GM21737 (cell line): ENCODE data around the gene JSRP1.

Experiments used
- ATAC-seq: cut with Tn5 transposase; IDR thresholded peaks from one replicate; pipeline ENCODE4 v1.9.1; 2021; ENCODE audit warnings: mild to moderate bottlenecking, moderate library complexity; ENCODE audit not compliant: unreplicated experiment

Gene JSRP1

DNA sequence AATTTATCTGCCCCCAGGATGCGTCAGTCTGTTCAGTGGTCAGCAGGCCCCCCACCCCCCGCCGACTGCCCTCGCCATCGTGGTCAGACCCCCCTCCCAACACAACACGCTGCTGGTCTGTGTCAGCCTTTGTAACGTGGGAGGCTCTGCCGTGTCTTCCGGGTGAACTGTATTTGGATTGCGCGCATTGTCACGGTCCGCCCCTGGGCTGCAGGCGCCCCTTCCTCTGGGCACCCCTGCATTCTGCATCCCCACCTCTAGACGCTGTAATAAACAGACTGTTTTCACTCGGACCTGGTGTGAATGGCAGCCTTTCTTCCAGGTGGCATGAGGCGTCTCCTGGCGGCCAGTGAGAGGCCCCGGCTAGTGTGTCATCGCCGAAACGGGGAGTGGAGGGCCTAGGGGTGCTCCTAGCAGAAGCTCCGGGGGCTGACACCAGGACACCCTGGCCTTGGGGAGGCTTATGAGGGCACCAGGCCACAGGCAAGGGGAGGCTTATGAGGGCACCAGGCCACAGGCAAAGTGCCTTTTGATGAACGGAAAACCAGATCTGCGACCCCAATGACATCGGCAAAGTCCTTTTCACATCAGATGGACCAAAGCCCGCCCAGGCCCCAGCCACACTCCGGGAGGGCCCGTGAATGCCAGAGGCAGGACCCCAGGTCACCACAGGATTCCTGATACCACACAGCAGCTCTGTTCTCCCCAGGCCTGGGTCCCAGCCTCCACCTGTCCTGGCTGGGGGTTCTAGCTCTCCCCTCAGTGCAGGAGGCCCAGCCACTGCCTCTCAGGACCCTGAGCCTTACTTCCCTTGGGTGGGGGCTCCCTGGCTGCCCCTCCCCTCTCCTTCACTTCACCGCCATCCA, 23.7 kb downstream of the JSRP1 start:
- no peak for ATAC-seq

GRCh38 chr19:2231621-2232221, 24.5 kb downstream of the JSRP1 start:
- no peak for ATAC-seq

DNA sequence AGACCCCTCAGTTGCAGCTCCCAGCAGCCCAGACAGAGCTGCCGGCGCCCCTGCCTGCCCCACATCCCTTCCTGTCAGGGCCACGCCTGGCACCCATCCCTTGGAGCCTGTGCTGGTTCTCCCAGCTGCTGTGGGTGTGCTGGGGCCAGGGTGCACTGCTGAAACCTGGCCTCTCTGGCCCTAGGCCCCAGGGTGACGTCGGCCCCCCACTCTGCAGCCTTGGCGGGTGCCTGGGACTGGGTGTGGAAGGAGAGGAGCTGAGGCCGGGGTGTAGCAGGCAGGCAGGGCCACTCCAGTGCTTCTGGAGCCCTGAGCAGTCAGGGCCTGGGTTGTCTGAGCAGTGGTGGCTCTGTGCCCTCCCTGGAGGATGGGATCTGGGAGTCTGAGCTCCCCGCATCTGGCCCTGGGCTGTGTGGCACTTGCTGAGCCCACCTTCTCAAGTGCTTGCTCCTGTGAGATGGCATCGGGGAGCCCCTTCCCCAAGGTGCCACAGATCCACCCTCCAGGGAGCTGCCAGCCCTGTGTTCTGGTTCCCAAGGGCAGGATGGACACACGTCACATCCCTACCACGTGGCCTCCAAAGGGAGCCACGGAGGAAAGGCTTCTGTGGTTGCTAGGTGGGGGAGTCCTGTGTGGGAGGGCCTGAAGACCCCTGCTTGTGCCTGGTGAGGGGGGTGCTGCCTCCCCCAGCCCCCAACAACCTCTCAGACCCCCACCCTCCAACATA, 25.2 kb downstream of the JSRP1 start:
- no peak for ATAC-seq

DNA sequence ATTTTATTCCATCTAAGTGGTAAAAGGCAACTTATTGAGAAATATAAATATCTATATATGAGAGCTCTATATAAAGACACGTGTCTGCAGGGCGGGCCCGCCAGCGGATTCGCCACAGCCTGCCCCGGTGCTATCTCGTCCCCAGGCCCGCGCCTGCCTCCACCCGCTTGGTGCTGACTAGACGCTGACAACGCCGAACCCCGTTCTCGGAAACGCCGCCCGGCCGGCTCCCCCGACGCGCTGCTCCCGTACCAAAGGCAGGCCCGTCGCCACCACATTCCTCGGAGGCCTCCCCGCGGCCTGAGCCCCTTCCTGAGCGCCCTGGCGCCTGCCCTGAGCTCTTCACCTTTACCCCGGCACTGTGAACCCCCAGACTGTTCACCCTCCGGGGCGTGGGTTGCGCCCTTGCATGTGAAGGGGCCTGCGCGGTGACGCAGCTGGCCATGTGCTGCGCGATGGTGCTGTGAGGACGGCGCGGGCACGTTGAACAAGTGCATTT, 26.1 kb downstream of the JSRP1 start:
- ATAC-seq, result no peak

DNA sequence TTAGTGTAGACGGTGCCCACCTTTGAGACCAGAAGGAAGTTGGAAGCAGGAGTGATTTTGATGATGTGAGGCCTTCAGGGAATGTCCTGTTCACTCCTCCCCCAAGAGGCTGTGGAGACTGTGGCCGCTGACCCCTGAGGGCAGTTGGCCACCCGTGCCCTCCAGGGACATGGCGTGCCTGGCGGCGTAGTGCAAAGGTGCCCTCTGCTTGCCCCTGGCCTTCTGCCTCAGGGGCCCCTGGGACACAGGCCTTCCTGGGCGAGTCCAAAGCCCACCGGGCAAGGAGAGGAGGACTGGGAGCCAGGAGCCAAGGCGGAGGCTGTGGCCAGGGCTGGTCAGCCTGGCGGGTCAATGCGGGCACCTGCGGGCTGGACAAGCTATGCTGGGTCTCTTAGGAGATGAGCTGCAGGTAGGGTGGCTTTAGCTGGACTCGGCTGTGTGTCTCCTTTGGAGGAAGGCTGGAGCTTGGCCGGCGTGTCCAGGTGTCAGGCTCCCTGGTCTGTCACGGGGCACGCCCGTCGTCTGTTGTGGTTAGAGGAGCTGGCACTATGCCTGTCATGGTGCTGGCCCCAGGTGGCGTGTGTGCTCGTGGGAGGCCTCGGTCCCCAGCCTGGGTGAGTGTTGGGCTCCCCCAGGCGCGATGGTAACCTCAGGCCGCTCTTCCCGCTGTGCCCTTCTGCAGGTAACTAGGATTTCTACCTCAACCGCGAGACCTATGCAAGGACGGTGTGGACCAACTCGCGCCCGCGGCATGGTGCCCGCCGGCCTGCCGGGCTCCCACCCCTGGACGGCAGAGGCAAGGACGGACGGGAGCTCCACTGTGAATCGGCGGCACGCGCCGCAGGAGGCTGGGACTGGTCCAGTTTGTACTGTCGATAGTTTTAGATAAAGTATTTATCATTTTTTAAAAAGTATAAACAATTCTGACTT, 26.8 kb downstream of the JSRP1 start:
- ATAC-seq, result no peak

DNA sequence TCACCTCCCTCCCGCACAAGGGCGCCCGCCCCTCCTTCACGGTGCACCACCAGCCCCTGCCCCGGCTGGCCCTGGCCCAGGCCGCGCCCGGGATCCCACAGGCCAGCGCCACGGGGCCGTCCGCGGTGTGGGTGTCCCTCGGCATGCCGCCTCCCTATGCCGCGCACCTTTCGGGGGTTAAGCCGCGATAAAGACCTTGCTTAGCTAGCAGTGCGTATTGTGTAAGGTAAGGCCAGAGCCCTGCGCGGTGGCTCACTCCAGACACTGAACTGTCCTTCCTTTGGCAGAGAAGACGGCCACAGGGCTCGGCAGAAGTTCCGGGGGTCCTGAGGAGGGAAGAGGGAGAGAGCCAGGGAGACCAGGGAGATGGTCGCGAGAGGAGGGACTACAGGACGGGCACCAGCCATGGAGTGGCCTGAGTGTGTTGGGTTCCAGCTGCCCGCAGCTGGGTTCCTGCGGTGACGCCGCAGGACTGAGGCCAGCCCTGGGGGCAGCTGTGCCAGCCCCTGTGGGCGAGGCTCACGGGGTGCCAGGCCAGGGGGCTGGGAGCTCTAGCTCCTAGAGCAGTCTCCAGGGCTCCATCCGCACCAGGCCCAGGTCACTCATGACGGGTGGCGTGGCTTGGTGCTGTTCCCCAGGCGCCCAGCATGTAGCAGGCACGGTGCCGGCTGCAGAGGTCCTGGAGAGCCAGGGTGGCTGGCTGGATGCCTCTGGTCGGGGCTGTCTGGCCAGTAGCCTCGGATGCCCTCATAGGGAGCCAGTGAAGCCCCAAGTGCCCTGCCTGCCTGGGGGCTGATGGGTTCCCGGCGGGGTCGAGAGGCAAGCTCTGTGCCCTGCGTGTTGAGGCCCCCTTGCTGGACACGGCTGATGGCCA, 27.8 kb downstream of the JSRP1 start:
- no peak for ATAC-seq

GRCh38 chr19:2227415-2228156, 28.6 kb downstream of the JSRP1 start:
- no peak for ATAC-seq

DNA sequence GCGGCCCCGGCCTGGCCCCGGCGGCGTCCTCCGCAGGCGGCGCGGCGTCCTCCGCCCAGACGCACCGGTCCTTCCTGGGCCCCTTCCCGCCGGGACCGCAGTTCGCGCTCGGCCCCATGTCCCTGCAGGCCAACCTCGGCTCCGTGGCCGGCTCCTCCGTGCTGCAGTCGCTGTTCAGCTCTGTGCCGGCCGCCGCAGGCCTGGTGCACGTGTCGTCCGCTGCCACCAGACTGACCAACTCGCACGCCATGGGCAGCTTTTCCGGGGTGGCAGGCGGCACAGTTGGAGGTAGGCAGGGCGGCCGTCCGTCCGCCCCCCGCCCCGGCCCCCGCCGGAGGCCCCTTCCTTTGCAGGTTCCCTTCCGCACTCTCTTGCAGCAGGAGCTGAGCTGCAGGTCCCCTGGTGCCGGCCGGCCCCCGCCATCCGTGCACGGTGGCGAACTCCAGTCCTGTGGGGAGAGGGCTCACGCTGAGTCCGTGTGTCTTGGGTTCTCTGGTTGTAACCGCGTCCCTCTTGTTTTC, 29.3 kb downstream of the JSRP1 start:
- no peak for ATAC-seq

- no peak for ATAC-seq
These were observed 30.0 kb downstream of the JSRP1 start for GRCh38 chr19:2226051-2226839.

DNA sequence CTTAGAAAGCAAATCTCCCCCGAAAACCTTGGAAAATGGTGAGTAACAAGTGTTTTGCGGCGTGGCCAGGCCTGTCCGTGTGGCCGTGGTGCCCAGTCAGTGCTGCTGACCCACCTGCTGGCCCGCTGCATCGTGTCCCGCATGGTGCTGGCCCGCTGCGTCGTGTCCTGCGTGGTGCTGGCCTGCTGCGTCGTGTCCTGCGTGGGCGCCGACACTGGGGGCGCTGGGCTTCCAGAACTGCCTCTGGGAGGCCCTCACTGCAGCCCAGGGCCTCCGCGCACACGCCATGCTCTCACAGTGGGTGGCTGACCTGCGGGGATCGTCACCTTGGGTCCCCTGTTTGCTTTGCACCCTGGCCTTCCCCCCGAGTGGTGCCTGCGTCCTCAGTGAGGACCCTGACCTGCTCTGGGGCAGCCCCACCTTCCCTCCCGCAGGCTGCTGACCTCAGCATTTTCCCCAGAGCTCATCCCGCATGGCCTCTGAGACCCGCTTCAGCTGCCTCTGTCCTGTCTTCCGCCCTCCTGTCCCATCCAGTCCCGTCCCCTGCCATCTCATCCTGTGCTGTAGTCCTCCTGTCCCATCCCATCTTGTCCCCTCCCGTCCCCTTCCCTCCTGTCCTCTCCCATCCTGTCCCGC, 30.7 kb downstream of the JSRP1 start:
- no peak for ATAC-seq

DNA sequence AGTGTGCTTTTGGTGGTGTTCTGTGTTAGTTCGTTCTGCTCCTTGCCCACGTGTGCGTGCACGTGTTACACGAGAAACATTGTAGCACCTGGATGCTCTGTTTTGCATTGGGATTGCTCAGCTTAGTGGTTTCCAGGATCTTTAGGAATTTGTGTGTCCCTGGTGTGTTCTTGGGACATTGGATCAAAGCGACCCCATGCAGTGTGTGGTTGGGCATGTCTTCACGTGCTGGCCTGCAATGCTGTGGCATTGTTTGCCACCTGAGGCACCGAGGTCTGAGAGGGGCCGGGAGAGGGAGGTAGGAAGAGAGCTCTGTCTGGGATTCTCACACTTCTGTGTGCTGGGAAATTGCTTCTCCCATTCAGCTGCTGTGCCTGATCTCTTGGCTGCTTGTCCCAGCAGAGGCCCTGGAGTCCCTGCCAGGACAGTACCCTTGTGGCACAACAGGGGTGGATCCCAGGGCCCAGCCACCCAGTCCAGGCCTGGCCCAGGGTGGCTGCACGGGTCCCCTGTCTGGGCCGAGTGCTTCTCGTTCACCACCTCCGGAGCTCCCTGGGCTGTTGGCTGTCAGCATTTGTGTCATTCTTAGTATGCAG, 31.4 kb downstream of the JSRP1 start:
- ATAC-seq, result no peak

GRCh38 chr19:2223959-2224358, 32.3 kb downstream of the JSRP1 start:
- ATAC-seq, result no peak

- no peak for ATAC-seq
These were observed 32.8 kb downstream of the JSRP1 start for GRCh38 chr19:2223391-2223790.

- no peak for ATAC-seq
These were observed 34.3 kb downstream of the JSRP1 start for GRCh38 chr19:2221918-2222317.

DNA sequence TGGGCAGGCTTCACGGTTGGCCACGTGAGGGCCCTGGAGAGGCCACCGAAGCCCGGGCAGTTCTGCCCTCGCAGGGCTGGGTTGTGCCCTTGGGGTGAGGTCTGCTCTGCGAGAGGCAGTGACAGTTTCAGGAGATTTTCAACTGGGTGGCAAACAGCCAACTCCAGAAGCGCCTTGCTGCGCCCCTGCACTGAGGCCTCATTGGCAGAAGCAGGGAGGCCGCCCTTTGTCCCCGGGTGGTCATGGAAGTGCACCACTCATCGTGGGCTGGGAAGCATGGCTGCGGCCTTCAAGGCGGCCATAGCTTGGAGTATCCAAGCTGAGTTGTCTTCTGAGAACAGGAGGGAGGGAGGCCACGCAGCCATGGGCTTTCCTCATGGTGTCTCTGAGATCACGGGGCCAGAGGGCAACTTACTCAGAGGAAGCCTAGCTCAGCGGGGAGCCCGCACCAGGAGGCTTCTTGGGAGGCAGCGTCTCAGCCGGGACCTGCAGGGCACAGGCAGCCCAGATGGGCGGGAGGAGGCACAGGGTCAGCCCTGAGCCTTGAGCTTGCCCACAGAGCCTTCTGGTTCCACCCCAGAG, 34.9 kb downstream of the JSRP1 start:
- ATAC-seq, result no peak

- no peak for ATAC-seq
These were observed 36.5 kb downstream of the JSRP1 start for GRCh38 chr19:2219726-2220125.

DNA sequence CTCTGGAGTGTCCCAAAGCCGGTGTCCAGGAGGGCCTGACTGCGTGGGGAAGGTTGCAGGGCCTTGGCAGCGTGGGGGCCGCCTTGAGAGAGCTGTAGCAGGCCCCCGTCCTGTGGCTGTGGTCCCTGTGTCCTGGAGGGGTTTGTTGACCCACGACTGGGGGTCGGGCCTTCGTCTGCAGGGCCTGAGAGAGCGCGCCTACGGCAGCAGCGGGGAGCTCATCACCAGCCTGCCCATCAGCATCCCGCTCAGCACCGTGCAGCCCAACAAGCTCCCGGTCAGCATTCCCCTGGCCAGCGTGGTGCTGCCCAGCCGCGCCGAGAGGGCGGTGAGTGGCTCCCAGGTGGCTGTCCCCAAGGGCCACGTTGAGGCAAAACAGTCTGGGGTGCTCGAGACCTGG, 38.6 kb downstream of the JSRP1 start:
- ATAC-seq, result no peak
